ENCODE data around the gene SH3BGRL3. TPM values are rescaled to one million over a fixed set of nuclear protein-coding genes. Genes with fewer than 3 reads are reported as not detected.
"Not testable (repeated sequence)": the region's sequence is repeated elsewhere in the genome, so short reads cannot be mapped to it uniquely, and the experiment has no call there.

The SH3BGRL3 gene
- total and polyA plus RNA-seq, 3 donors from 2014 or later, result 24.4 to 76.6 (median 25.4) TPM

- no peak for DNase-seq
- intact Hi-C loops (cut with DNase I; ENCODE audit: low total_unique reads), result no loop called here
- H3K9me3 ChIP-seq, result no peaks in the 10 kb centered on the region
- no peaks in the 10 kb centered on the region for H3K4me1 ChIP-seq
- H3K4me3 ChIP-seq, result no peak overlapping the region
- no peak overlapping the region for H3K27ac ChIP-seq
- H3K36me3 ChIP-seq (ENCODE audit: low read depth, missing control alignments), result no peaks in the 10 kb centered on the region
- TF ChIP-seq CTCF (IDR thresholded peaks at IDR 0.05), result no peak
- no peaks in the 10 kb centered on the region for H3K27me3 ChIP-seq
- WGBS, 2 donors, result 93 to 100% methylated on average over 1 to 3 of the region's 3 CpGs
Measured at GRCh38 chr1:26291433-26291832, 11.5 kb downstream of the SH3BGRL3 start.

DNA sequence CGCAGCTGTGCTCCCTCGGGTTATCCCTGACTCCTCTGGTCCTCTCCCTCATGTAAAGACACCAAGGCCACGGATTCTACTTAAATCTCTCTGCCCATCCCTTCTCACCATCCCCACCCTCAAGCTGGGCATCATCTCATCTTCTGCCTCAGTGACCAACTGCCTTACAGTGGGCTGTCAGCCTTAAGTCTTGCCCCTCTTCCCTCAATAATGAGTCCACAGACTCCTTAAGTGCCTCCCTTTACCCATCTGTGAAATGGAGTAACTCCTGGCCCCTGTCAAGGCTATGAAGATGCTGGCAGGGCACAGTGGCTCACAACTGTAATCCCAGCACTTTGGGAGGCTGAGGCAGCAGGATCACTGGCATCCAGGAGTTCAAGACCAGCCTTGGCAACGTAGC is 12.1 kb downstream of the SH3BGRL3 start:
- H3K27me3 ChIP-seq, result no peaks in the 10 kb centered on the region
- 88 to 92% methylated on average over 4 of the region's 4 CpGs for WGBS, 2 donors
- intact Hi-C loops (cut with DNase I; ENCODE audit: low total_unique reads), result no loop called here
- no peaks in the 10 kb centered on the region for H3K4me1 ChIP-seq
- DNase-seq, result no peak
- H3K36me3 ChIP-seq (ENCODE audit: low read depth, missing control alignments), result no peaks in the 10 kb centered on the region
- H3K4me3 ChIP-seq, result no peak overlapping the region
- no peaks in the 10 kb centered on the region for H3K9me3 ChIP-seq
- TF ChIP-seq CTCF (IDR thresholded peaks at IDR 0.05) (no peak), POLR2A (IDR thresholded peaks at IDR 0.05) (no peak)
- no peak overlapping the region for H3K27ac ChIP-seq

DNA sequence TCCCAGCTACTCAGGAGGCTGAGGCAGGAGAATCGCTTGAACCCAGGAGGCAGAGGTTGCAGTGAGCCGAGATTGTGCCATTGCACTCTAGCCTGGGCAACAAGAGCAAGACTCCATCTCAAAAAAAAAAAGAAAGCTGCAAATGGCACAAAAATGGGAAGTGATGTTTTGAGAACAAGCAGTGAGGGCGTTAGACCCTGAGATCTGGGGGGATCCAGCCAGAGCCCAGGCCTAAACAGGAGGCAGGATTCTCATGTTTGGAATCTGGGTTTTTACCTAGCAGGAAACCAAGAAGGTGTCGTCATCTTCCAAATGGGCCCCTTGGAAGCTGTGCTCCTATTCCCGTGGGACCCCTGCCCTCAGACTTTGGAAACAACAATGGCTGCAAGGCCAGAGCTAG is 12.8 kb downstream of the SH3BGRL3 start:
- H3K27me3 ChIP-seq; H3K27ac ChIP-seq; H3K9me3 ChIP-seq; intact Hi-C loops (cut with DNase I; ENCODE audit: low total_unique reads); H3K4me1 ChIP-seq; H3K4me3 ChIP-seq; DNase-seq; H3K36me3 ChIP-seq (ENCODE audit: low read depth, missing control alignments): not testable (repeated sequence)
- WGBS, 2 donors, result 87 to 90% methylated on average over 5 of the region's 5 CpGs

DNA sequence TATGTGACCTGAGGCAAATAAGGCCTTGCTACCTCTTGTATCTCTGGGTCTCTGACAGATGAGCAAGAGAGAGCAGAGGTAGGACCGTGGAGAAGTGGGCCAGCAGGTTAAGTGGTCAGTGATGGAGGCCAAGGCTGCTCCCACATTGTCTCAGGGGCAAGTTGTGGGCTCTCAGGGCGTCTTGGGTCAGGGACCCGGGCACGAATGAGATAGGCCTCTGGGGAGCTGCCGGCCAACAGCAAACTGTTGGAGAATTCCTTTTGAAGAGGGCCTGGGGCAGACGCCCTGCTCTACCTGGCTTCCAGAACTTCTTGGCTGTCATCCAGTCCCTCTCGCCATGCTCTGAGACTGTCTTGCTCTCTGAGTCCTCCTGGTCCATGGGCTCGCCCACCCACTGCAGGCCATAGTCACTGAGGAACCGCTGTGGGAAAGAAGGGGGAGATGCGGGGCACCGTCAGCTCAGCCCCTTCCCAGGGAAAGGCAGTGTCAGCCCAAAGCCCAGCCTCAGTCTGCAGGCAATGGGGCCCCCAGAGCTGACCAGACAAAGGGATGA is 14.1 kb downstream of the SH3BGRL3 start:
- no peaks in the 10 kb centered on the region for H3K4me1 ChIP-seq
- 82 to 85% methylated on average over 4 to 11 of the region's 11 CpGs for WGBS, 2 donors
- no peak for DNase-seq
- no peak overlapping the region for H3K4me3 ChIP-seq
- intact Hi-C loops (cut with DNase I; ENCODE audit: low total_unique reads), result no loop called here
- TF ChIP-seq POLR2A (IDR thresholded peaks at IDR 0.05) (no peak), CTCF (IDR thresholded peaks at IDR 0.05) (no peak)
- no peak overlapping the region for H3K27ac ChIP-seq
- H3K9me3 ChIP-seq, result no peaks in the 10 kb centered on the region
- no peaks in the 10 kb centered on the region for H3K27me3 ChIP-seq
- no peaks in the 10 kb centered on the region for H3K36me3 ChIP-seq (ENCODE audit: low read depth, missing control alignments)

DNA sequence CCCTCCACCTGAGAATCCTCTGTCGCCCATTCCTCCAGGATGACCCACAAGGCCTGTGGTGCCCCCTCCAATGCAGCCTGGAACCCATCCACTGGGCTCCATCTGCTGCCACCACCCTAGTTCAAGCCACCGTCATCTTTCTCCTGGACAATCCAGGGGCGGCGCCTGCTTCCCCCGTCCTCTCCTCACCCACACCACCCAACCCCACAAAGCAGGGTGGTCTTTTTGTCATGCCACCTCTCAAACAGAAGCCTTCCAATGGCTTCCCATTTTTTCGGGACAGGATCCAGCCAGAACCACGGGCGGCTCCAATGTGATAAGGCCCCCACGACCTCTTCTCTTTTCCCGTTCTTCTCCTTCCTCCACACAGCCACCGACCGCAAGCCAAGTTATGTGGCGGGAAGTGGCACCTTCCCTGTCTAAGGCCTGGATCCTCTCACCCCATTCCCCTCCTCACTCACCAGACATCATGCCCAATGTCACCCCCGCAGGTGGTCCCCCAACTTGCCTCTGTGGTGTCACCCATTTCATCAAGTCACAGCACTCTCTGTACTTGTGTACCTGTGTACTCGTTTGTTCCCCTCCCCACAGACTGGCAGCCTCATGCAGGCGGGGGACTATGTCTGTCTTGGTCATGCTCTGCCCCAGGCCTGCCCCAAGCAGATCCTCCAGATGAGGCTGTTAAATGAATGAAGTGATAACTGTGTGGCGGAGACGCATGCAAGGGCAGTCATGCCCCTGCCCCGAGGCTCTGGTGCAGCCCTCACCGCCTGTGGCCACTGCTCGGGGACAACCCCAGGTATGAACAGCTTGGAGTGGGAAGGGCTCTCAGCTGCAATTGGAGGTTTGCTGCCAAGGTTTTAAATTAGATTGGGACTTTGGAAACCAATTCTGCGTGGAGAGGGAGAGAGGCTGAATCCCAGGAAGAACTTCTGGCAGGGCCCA is 15.6 kb downstream of the SH3BGRL3 start:
- Histone ChIP-seq H3K4me1 (no peaks in the 10 kb centered on the region), H3K27me3 (no peaks in the 10 kb centered on the region), H3K27ac (no peak overlapping the region), H3K4me3 (no peak overlapping the region), H3K36me3 (ENCODE audit: low read depth, missing control alignments) (no peaks in the 10 kb centered on the region), H3K9me3 (no peaks in the 10 kb centered on the region)
- intact Hi-C loops (cut with DNase I; ENCODE audit: low total_unique reads), result no loop called here
- WGBS, 2 donors, result 90% methylated on average over 22 of the region's 22 CpGs
- TF ChIP-seq CTCF (IDR thresholded peaks at IDR 0.05) (no peak), POLR2A (IDR thresholded peaks at IDR 0.05) (no peak)
- DNase-seq, result no peak
